ENCODE results near the gene RAB12. TPM values are rescaled to one million over a fixed set of nuclear protein-coding genes. Genes with fewer than 3 reads are reported as not detected.

RAB12 gene
- polyA plus RNA-seq, 3 donors, result 39.1 to 50.7 (median 47.1) TPM

DNA sequence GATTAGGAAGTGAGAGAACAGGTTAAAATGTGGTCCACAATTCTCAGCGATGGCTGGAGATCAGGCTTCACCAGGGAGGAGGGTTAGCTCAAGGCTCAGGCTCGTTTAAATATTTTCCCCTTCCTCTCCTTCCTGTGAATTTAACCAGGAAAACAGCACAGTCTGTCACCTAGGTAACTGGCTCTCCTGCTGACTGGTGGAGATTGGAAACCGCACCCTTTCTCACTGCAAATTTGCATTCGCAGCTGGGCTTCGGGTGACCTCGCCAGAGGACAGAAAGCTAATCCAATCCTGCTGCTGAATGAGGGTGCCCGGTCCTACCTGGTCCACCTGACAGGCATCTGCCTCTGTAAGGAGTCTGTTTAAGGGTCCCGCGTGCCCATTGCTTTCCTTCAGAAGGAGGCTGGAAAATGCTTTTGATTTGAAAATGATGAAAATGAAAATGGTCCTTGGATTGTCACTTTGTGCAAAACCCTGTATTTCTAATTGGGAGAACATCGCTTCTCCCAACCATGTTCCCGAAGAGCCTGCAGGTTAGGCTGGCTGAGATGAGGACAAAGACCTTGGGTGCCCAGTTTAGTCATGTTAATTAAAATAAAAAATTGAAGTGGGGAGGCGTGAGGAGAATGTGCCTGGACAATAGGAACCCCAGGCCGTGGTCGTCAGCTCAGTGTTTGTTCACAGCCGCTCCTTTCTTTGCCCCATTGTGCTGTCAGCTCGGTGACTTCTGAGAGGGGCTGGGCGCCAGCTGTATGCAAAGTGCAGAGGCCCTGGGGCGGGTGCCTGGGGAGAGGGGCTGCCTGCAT is 52.7 kb downstream of the RAB12 start:
- DNase-seq (ENCODE audit: extremely low read depth in 1 of 11, low read depth in 9 of 11, low spot score in 4 of 11), result peak in 10 of 11 donors; percentile 27 to 78 (median 49)

DNA sequence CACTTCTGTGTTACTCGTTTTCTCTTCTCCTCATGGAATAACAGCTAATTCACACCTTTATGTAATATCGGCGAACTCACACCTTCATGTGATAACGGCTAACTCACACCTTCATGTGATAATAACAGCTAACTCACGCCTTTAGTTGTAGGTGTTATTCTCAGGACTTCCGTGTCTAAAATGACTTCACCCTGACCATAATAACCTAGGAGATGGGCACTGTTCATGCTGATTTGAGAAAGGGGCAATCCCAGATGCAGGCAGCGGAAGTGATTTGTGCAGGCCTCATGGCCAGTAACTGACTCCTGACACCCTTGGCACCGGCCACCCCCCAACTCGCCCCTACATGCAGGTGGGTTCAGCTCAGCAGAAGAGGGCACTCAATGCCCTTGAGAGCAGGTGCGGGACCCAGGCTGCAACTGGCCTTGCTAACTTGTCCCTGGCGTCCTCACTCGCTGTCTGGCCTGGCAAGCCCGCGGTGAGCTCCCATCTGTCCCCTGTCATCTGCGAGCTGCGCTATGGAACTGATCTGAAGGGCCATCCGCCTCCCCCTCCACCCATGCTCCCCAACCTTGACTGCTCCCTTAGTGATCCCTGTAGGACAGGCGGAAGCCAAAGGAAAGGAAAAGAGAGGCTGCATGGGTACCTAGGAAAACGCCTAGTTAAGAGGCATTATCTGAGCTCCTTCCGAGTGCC is 53.5 kb downstream of the RAB12 start:
- DNase-seq (ENCODE audit: extremely low read depth in 1 of 11, low read depth in 9 of 11, low spot score in 4 of 11), result no peak

DNA sequence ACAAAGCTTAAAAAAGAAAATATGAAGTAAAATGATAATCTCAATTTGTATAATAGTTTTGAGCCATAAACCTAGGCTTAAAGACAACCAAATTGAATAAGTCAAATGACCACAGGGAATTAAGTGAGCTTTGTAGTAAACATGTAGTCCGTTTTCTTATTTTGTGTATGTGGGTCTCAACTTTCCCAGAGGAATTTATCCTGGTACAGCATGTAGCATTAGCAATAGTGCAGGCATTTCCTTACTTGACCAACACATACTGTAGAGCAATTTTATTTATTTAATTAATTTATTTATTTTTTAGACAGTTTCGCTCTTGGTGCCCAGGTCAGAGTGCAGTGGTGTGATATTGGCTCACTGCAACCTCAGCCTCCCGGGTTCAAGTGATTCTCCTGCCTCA is 58.6 kb downstream of the RAB12 start:
- DNase-seq (ENCODE audit: extremely low read depth in 1 of 11, low read depth in 9 of 11, low spot score in 4 of 11), result no peak

DNA sequence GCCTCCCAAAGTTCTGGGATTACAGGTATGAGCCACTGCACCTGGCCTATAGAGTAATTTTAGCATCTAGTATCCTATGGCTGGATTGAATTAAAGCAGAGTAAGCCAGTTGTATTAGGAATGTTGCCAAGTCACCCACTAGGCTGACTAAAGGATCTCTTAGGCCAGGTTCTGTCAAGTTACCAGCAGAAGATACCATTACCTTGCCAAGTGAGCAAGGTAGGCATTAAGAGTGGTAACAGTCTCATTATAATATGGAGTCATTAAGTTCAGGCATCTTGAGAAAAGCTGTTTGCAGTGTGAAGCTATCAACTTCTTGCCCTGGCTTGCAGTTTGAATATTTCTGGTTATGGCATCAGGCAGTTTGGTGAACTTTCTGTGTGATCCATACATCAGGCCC is 59.1 kb downstream of the RAB12 start:
- DNase-seq (ENCODE audit: extremely low read depth in 1 of 11, low read depth in 9 of 11, low spot score in 4 of 11), result no peak

DNA sequence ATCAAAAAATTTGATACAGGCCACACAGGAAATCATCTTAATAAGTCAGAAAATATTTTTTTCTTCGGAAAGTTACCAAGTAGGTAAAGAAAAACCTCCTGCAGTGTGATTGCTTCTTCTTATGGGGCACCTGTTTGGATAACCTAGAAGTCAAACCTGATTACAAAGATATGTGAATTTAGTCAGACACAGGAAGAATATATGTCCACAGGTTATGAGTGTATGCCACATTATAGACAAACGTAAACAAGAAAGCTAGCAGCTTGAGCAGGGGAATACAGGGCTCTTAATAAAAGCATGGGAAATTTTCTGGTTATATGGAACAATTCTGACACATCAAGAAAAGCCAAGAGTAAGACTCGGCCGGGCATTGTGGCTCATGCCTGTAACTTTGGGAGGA is 60.3 kb downstream of the RAB12 start:
- DNase-seq (ENCODE audit: extremely low read depth in 1 of 11, low read depth in 9 of 11, low spot score in 4 of 11), result no peak

DNA sequence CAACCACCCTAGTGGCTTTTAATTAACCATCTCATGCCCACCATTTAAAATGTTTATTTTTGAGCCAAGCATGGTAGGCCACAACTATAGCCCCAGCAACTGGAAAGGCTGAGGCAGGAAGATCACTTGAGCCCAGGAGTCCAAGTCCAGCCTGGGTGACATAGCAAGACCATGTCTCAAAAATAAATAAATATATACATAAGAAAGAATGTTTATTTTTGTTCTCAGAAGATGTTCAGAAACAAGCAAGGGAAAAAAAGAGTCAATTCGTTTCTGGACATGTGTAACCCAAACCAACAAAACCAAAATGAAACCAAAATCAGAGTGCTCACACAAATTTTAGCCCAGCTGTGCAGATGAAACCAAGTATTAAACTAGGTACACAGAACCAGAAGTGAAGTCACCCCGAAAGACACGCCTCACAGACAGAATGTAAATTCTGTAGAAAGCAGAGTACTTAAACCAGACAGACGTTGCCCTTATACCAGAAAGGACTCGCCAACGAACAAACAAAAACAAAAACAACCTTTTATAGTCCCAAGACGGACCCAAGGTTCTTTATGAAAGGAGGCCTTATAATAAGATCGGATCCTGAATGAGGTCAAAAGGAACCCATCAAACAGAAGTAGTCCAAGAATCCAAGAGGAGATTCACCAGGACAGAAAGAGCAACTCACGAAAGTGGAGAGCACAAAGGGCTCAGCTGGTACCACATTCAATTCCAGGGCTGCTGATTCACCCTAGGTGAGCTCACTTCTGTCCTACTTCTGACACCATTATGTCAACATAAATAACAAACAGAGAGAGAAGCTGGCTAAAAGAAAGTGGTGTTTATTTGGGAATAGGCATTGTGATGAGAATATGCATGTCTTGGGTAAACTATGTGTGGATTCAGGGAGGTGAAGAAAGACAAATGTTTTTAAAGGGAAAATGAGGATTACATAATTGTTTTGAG is 64.3 kb downstream of the RAB12 start:
- DNase-seq (ENCODE audit: extremely low read depth in 1 of 11, low read depth in 9 of 11, low spot score in 4 of 11), result no peak

DNA sequence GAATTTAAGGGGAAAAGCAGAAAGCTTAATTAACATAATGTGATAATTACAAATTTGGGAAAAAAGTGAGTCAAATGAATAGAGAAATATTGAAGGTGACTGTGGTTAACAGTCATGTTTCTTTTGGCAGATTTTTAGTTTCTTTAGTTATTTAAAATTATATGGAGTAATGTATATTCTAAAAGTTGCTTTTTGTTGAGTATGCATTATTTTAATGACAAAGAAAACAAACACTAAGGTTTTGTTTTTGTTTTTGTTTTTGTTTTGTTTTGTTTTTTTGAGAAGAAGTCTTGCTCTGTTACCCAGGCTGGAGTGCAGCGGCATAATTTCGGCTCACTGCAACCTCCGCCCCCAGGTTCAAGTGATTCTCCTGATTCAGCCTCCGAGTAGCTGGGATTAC is 65.8 kb downstream of the RAB12 start:
- no peak for DNase-seq (ENCODE audit: extremely low read depth in 1 of 11, low read depth in 9 of 11, low spot score in 4 of 11)

DNA sequence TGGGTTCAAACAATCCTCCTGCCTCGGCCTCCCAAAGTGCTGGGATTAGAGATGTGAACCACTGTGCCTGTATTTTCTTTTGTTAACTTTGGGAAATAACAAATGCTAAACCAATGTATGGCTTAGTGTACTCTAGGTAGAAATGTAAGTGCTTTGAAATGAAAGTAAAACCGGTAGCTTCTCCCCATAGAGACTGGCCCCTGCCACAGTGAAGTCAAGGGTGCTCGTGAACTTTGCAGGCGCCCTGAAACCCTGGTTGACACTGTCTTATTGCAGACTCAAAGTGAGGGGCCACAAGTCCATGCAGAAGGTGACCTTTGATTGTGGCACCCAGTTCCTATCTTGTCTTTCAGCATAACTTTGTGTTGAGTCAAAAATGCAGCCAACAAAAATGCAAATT is 72.0 kb downstream of the RAB12 start:
- DNase-seq (ENCODE audit: extremely low read depth in 1 of 11, low read depth in 9 of 11, low spot score in 4 of 11), result no peak

DNA sequence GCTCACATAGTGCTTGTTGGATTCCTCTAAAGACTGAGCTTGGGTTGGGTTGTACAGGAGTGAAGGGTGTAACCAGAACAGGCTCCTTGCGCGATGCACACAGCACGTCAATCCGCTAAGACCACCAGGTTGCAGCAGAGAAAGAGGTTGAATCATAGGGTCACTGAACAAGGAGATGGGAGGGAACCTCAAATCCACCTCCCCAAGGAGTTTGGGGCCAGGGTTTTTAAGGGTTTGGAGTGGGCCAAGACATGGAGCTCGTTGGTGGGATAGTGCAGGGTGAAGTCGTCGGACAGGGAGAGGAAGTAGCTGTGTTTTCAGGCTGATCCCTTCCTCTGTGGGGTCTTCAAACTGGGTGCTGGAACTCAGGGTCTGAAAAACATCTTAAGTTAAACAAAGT is 75.3 kb downstream of the RAB12 start:
- no peak for DNase-seq (ENCODE audit: extremely low read depth in 1 of 11, low read depth in 9 of 11, low spot score in 4 of 11)

DNA sequence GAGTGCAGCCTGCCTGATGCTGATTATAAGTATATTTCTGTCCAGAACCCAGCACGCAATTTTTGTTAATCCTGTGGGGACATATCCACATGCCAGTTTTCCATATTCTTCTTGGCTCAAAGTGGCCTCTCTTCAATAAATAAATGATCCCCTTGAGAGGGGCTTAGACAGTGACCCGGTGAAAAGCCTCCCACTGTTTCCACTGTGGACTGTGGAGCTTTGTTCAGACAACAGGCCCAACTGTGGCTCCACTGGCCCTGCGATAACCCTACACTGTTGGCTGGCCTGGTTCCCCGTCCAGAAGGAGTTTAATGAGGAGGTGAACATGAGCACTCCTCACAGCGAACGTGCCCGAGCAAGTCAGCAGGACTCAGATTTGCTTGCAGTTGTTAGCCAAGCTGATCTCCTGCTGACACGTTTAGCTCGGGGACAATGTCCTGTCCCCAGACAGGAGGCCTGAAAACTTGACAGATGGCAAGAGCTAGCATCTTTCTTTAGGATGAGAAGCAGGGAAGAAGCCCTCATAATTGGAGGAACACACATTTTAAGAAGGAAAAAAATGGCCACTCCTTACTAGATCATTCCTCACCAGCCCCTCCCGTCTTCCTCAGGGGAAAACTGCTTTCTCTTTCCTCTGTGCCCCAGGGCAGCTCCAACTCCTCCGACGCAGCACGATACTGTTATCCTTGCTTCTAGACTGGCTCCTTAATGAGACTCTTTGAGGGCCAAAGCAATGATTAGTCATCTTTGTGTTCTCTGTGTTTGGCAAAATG is 76.1 kb downstream of the RAB12 start:
- DNase-seq (ENCODE audit: extremely low read depth in 1 of 11, low read depth in 9 of 11, low spot score in 4 of 11), result no peak

DNA sequence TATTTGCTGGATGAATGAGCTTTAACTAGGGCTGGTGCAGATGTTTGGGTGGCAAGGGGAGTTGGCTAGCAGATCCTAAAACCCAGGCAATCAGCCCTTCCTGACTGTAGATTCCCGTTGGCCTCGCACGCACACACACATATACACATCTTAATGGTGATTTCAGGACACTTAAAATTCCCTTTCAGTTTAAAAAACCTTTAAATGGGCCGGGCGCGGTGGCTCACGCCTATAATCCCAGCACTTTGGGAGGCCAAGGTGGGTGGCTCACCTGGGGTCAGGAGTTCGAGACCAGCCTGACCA is 76.6 kb downstream of the RAB12 start:
- DNase-seq (ENCODE audit: extremely low read depth in 1 of 11, low read depth in 9 of 11, low spot score in 4 of 11), result no peak

DNA sequence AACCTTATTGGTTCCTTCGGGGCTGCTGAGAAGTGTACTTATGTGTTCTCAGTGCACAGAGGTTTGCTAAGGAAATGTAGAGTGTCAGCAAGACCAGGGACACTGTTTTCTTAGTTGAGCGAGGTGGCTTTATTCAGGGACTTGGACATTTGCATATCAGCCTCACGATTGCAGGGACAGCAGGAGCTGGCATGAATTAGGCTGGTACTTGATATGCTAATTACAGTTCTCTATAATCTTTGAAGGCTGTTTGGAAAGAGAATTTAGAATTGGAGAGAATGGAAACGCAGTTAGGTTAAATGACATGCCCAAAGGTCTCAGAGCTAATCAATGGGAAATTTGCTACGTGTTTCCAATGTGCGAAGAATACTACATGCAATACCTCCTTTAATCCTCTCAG is 77.4 kb downstream of the RAB12 start:
- no peak for DNase-seq (ENCODE audit: extremely low read depth in 1 of 11, low read depth in 9 of 11, low spot score in 4 of 11)

DNA sequence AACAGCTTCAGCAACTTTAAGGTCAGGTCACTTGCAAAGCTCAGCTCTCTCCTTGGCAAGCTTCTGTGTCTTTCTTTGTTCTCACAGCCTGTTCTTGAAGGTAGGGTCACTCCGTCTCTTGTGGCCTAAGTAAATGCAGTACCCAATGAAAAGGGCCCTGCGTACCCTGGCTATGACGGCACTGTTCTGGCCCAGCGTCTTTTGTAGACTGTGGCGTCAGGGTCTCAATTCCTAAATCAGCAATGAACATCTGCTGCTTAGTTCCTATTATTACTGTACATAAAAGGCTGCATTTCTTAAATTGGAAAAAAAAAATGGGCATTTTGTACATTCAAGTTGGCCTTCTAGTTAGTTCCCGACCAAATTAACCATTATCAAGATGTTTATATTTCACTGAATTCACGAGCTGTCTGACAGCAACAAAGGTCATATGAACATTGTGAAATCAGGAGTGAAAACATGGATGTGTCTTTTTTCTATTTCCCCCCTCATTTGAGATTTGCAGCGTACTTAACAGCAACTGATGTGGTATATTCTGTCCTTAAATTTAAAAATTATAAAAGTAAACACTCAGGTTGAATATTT is 79.1 kb downstream of the RAB12 start:
- DNase-seq (ENCODE audit: extremely low read depth in 1 of 11, low read depth in 9 of 11, low spot score in 4 of 11), result no peak

DNA sequence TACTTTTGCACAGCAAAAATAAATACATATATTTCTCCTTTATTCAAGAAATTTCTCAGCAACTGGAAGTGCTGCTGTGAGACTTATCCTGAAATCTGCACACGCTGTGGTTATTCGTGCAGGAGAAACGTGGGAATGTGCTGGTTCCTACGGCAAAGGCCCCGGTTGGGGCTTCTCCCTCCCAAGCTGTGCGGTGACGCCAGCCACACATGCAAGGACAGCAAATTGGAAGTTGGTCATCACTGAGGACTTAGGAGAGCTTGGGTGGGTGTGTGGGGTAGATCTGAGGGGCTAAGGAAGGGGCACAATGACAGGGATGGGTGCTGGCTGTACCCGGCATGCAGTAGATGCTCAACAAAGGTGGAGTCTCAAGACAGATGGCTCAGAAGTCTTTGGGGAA is 79.6 kb downstream of the RAB12 start:
- no peak for DNase-seq (ENCODE audit: extremely low read depth in 1 of 11, low read depth in 9 of 11, low spot score in 4 of 11)

Other genes with a start within 250 kb of the RAB12 start
- gene MTCL1, start 96.1 kb downstream of the RAB12 start, polyA plus RNA-seq (ENCODE audit: insufficient read length in 3 of 3), result 10 to 100 TPM; 18.5 to 58.2 (median 31.4) TPM

All from renal cortex interstitium (tissue), 11 donors.